OCI-LY1 (cell line): ENCODE data around the gene KCNMB2.

ENCODE experiments used
- H2AFZ ChIP-seq: fragments of 200-600 bp; sonication (generic), shearing (Covaris generic); 2 replicates; pipeline ENCODE4 v1.6.0; 2014; ENCODE audit warnings: antibody characterized with exemption, mild to moderate bottlenecking, low read length
- H3F3A ChIP-seq: fragments of 200-600 bp; sonication (generic), shearing (Covaris generic); 2 replicates; pipeline ENCODE4 v1.6.0; 2014; ENCODE audit warnings: mild to moderate bottlenecking, antibody characterized with exemption, low read length, moderate library complexity; ENCODE audit not compliant: insufficient read depth
- H3K27ac ChIP-seq: fragments of 200-600 bp; sonication (generic); 2 replicates; pipeline ENCODE4 v1.5.1; 2014; ENCODE audit warnings: low read length, mixed run types, mild to moderate bottlenecking, low read depth; ENCODE audit not compliant: poor library complexity, severe bottlenecking
- H3K27me3 ChIP-seq: fragments of 200-600 bp; sonication (generic); 2 replicates; pipeline ENCODE4 v1.6.0; 2014; ENCODE audit warnings: antibody characterized with exemption, mild to moderate bottlenecking, low read length, moderate library complexity; ENCODE audit not compliant: insufficient read depth
- H3K36me3 ChIP-seq: fragments of 200-600 bp; sonication (generic); 2 replicates; pipeline ENCODE4 v1.6.1; 2014; ENCODE audit warnings: mild to moderate bottlenecking, antibody characterized with exemption, low read length, moderate library complexity, mixed read lengths; ENCODE audit not compliant: insufficient read depth
- H3K4me1 ChIP-seq: fragments of 200-600 bp; sonication (generic); 2 replicates; pipeline ENCODE4 v1.5.1; 2014; ENCODE audit warnings: mild to moderate bottlenecking, low read length, moderate library complexity; ENCODE audit not compliant: insufficient read depth, severe bottlenecking
- H3K4me2 ChIP-seq: fragments of 200-600 bp; sonication (generic), shearing (Covaris generic); 2 replicates; pipeline ENCODE4 v1.6.1; 2014; ENCODE audit warnings: low read length
- H3K4me3 ChIP-seq: fragments of 200-600 bp; sonication (generic); 2 replicates; pipeline ENCODE4 v1.5.1; 2014; ENCODE audit warnings: low read length, low read depth, mild to moderate bottlenecking, mixed read lengths; ENCODE audit not compliant: poor library complexity, severe bottlenecking
- H3K79me2 ChIP-seq: fragments of 200-600 bp; shearing (Covaris generic); 2 replicates; pipeline ENCODE4 v1.6.1; 2016; ENCODE audit warnings: mixed run types, low read length, mixed read lengths; ENCODE audit not compliant: insufficient read depth
- H3K9ac ChIP-seq: fragments of 200-600 bp; sonication (generic), shearing (Covaris generic); 2 replicates; pipeline ENCODE4 v1.6.1; 2014; ENCODE audit warnings: mild to moderate bottlenecking, low read length, mixed read lengths
- H3K9me2 ChIP-seq: fragments of 200-600 bp; sonication (generic), shearing (Covaris generic); 2 replicates; pipeline ENCODE4 v1.6.1; 2014; ENCODE audit warnings: low read depth, mild to moderate bottlenecking, low read length, mixed read lengths
- H3K9me3 ChIP-seq: fragments of 200-600 bp; shearing (Covaris generic); 2 replicates; pipeline ENCODE4 v1.6.1; 2014; ENCODE audit warnings: low read length, mixed read lengths
- H4K20me1 ChIP-seq: fragments of 200-600 bp; sonication (generic), shearing (Covaris generic); 2 replicates; pipeline ENCODE4 v1.6.0; 2016; ENCODE audit warnings: mild to moderate bottlenecking, low read length; ENCODE audit not compliant: insufficient read depth
- EZH2 ChIP-seq: fragments of 200-600 bp; sonication (generic), shearing (Covaris generic); IDR thresholded peaks from 2 replicates; pipeline ENCODE4 v1.8.0; 2017; ENCODE audit warnings: borderline replicate concordance, mixed run types, mild to moderate bottlenecking, antibody characterized with exemption, low read length, moderate library complexity, mixed read lengths
- TF ChIP-seq, protein P1 (sequence below): fragments of 200-600 bp; sonication (generic), shearing (Covaris generic); IDR thresholded peaks from 2 replicates; pipeline ENCODE4 v1.5.1; 2017; ENCODE audit warnings: mild to moderate bottlenecking, antibody characterized with exemption, low read length, moderate library complexity, mixed read lengths

The KCNMB2 gene

DNA sequence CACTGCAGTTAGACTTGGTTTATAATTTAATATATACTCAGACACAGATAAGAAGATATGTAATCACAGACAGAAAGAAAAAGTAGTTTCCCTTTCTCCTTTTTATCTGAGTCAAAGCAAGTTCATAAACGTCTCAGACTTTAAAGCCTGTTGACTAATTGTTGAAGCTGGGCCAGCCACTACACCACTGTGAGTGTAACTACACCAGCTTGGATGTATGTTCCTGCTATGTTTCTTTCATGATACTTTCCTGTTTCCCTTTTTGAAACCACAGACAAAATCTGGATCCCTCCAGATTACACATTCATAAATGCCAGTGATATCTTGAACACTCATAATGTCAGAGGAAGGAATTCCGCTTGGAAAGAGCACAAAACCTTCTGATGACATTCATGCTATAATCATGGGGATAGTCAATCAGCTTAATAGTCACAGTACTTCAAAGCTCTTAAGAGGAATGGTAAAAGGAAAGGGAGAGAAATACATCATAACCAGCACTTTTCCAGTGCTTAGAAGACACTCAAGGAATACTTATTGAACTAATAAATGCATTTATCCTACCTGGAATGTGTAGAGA, 32.0 kb downstream of the KCNMB2 start:
- TF ChIP-seq, protein P1, sequence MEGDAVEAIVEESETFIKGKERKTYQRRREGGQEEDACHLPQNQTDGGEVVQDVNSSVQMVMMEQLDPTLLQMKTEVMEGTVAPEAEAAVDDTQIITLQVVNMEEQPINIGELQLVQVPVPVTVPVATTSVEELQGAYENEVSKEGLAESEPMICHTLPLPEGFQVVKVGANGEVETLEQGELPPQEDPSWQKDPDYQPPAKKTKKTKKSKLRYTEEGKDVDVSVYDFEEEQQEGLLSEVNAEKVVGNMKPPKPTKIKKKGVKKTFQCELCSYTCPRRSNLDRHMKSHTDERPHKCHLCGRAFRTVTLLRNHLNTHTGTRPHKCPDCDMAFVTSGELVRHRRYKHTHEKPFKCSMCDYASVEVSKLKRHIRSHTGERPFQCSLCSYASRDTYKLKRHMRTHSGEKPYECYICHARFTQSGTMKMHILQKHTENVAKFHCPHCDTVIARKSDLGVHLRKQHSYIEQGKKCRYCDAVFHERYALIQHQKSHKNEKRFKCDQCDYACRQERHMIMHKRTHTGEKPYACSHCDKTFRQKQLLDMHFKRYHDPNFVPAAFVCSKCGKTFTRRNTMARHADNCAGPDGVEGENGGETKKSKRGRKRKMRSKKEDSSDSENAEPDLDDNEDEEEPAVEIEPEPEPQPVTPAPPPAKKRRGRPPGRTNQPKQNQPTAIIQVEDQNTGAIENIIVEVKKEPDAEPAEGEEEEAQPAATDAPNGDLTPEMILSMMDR = no peak
- no peak for TF ChIP-seq EZH2
- H3K27me3 ChIP-seq = no peaks in the 10 kb centered on the region
- H3K9ac ChIP-seq = no peak overlapping the region
- H2AFZ ChIP-seq = no peak overlapping the region
- H3K36me3 ChIP-seq = no peaks in the 10 kb centered on the region
- H3F3A ChIP-seq = no peaks in the 10 kb centered on the region
- no peak overlapping the region for H3K4me2 ChIP-seq
- H3K79me2 ChIP-seq = no peaks in the 10 kb centered on the region
- H3K27ac ChIP-seq = no peak overlapping the region
- no peaks in the 10 kb centered on the region for H3K9me3 ChIP-seq
- no peaks in the 10 kb centered on the region for H4K20me1 ChIP-seq
- no peaks in the 10 kb centered on the region for H3K4me1 ChIP-seq
- H3K4me3 ChIP-seq = no peak overlapping the region
- no peaks in the 10 kb centered on the region for H3K9me2 ChIP-seq

DNA sequence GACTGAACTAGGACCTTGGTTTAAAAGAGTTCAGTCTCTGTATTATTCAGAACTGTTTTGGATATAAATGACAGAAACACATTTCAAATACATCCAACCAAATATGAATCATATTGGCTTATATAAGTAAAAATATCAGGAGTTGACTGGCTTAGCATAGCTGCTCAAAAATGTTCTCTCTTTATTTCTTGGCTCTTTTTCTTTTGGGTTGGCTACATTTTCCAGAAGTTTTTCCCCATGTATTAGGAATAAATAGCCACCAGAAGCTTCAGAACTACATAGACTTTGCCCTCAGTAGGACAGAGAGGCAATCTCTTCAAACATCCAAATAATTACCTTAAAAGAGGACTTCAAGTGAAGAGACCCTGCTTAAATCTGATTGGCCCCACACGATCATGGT, 32.7 kb downstream of the KCNMB2 start:
- no peaks in the 10 kb centered on the region for H4K20me1 ChIP-seq
- H3F3A ChIP-seq = no peaks in the 10 kb centered on the region
- H3K4me3 ChIP-seq = no peak overlapping the region
- H3K36me3 ChIP-seq = no peaks in the 10 kb centered on the region
- TF ChIP-seq EZH2 = no peak
- TF ChIP-seq, protein P1 = no peak
- H2AFZ ChIP-seq = no peak overlapping the region
- H3K9ac ChIP-seq = no peak overlapping the region
- H3K9me3 ChIP-seq = no peaks in the 10 kb centered on the region
- H3K27me3 ChIP-seq = no peaks in the 10 kb centered on the region
- no peak overlapping the region for H3K27ac ChIP-seq
- no peaks in the 10 kb centered on the region for H3K79me2 ChIP-seq
- no peaks in the 10 kb centered on the region for H3K9me2 ChIP-seq
- H3K4me2 ChIP-seq = no peak overlapping the region
- no peaks in the 10 kb centered on the region for H3K4me1 ChIP-seq

DNA sequence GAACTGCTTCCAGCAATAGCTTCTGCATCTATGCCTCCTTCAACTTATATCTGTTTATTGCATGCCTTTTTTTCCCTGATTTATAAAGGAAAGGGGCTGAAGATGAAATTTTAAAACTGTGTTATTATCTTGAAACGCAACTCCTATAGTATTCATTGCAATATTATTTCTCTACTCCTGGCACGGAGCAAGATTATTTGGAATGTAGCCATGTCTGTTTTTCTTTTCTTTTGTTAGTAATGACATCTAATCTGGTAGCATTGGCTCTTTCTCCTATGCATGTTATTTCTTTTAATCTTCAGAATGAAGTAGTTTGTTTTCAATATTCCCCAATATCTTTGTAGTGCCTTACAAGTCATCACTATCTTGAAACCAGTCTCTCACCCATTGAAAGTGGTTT, 33.6 kb downstream of the KCNMB2 start:
- H3K27me3 ChIP-seq = no peaks in the 10 kb centered on the region
- H3K27ac ChIP-seq = no peak overlapping the region
- no peak for TF ChIP-seq EZH2
- TF ChIP-seq, protein P1 = no peak
- no peak overlapping the region for H3K4me3 ChIP-seq
- no peaks in the 10 kb centered on the region for H3K36me3 ChIP-seq
- H3K9ac ChIP-seq = no peak overlapping the region
- no peaks in the 10 kb centered on the region for H3F3A ChIP-seq
- H3K79me2 ChIP-seq = no peaks in the 10 kb centered on the region
- no peaks in the 10 kb centered on the region for H3K9me2 ChIP-seq
- no peaks in the 10 kb centered on the region for H3K4me1 ChIP-seq
- H3K9me3 ChIP-seq = no peaks in the 10 kb centered on the region
- H2AFZ ChIP-seq = no peak overlapping the region
- H3K4me2 ChIP-seq = no peak overlapping the region
- no peaks in the 10 kb centered on the region for H4K20me1 ChIP-seq
